Calu3 (cell line): Measurements from ENCODE around the gene UBE2C. TPM values are rescaled to one million over a fixed set of nuclear protein-coding genes. Genes with fewer than 3 reads are reported as not detected.
A peak's percentile ranks its signal among the peaks of the same experiment; 100 is the strongest.

Experiments
- BruUV-seq: library from RNA; stranded (reverse); fragments of 400-500 nt; replicated peaks from 2 replicates; lab custom pipeline; 2021; lab: Mats Ljungman, UMichigan
- CTCF ChIA-PET: fragments of 300-600 bp; sonication (Branson Sonifier 250); formaldehyde crosslinking; loops from one replicate; lab custom pipeline; 2022; ENCODE audit warnings: antibody characterized with exemption; lab: Charles Lee
- DNase-seq: peaks from one replicate; pipeline ENCODE4 v3.0.0; 2022
- H3K27ac Mint-ChIP-seq: one replicate; pipeline ENCODE4 v1.8.0; 2022; ENCODE audit warnings: mixed read lengths; ENCODE audit not compliant: unreplicated experiment
- H3K27me3 Mint-ChIP-seq: one replicate; pipeline ENCODE4 v1.8.0; 2022; ENCODE audit warnings: mixed read lengths; ENCODE audit not compliant: unreplicated experiment
- H3K36me3 Mint-ChIP-seq: one replicate; pipeline ENCODE4 v1.8.0; 2022; ENCODE audit warnings: mild to moderate bottlenecking, moderate library complexity, mixed read lengths; ENCODE audit not compliant: insufficient read depth, unreplicated experiment
- H3K4me1 Mint-ChIP-seq: one replicate; pipeline ENCODE4 v1.8.0; 2022; ENCODE audit warnings: mild to moderate bottlenecking, low read depth, mixed read lengths; ENCODE audit not compliant: unreplicated experiment
- H3K4me3 Mint-ChIP-seq: one replicate; pipeline ENCODE4 v1.8.0; 2022; ENCODE audit warnings: mild to moderate bottlenecking, low read depth, moderate library complexity, mixed read lengths; ENCODE audit not compliant: unreplicated experiment
- H3K9me3 Mint-ChIP-seq: one replicate; pipeline ENCODE4 v1.8.0; 2022; ENCODE audit warnings: low read depth, mixed read lengths; ENCODE audit not compliant: unreplicated experiment
- intact Hi-C: fragments of 100-400 bp; cut with micrococcal nuclease; formaldehyde crosslinking; loops from one replicate; pipeline ENCODE4 v1.10.0; 2022; ENCODE audit not compliant: unreplicated experiment
- total RNA-seq: library from RNA; stranded (reverse); gene quantifications from 2 replicates; pipeline ENCODE4 v1.2.3, GENCODE V29; 2022
- TF ChIP-seq, protein P1 (sequence below): fragments of 200-600 bp; IDR thresholded peaks from one replicate; pipeline ENCODE4 v1.8.0; 2022; ENCODE audit warnings: antibody characterized with exemption; ENCODE audit not compliant: unreplicated experiment

The UBE2C gene
- total RNA-seq, 1 experiment from 2014 or later: 210 TPM

DNA sequence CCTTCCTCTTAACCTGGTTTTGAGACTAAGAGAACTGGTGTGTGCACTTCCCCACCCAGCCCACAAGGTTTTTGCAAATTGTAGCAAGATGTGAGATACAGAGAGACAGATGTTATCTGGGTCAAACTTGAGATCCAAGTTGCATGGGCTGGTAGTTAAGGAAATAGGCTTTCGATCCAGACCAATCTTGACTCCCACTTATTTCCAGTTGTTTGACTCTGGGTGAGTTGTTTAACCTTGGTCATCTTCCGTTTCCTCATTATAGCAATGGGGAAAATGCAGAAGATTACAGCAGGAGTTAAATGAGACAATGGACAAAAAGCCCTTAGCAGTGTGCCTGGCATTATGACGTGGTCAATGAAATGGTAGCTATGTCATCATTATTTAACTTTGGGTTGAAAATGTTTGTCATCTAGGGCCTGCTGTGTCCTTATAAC, 22.9 kb downstream of the UBE2C start:
- Mint-ChIP-seq H3K36me3 (peaks cover 31% of the 10 kb centered on the region), H3K9me3 (no peaks in the 10 kb centered on the region), H3K4me1 (peaks cover 8% of the 10 kb centered on the region), H3K4me3 (no peak overlapping the region), H3K27ac (no peak overlapping the region), H3K27me3 (no peaks in the 10 kb centered on the region)
- TSS peak; percentile 49 for BruUV-seq
- TF ChIP-seq, protein P1, sequence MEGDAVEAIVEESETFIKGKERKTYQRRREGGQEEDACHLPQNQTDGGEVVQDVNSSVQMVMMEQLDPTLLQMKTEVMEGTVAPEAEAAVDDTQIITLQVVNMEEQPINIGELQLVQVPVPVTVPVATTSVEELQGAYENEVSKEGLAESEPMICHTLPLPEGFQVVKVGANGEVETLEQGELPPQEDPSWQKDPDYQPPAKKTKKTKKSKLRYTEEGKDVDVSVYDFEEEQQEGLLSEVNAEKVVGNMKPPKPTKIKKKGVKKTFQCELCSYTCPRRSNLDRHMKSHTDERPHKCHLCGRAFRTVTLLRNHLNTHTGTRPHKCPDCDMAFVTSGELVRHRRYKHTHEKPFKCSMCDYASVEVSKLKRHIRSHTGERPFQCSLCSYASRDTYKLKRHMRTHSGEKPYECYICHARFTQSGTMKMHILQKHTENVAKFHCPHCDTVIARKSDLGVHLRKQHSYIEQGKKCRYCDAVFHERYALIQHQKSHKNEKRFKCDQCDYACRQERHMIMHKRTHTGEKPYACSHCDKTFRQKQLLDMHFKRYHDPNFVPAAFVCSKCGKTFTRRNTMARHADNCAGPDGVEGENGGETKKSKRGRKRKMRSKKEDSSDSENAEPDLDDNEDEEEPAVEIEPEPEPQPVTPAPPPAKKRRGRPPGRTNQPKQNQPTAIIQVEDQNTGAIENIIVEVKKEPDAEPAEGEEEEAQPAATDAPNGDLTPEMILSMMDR: no peak
- intact Hi-C loops: no loop called here
- no peak for DNase-seq
- CTCF ChIA-PET: interaction anchor here (1.2 kb wide), 1 partner anchor 87 kb away, joined by 3 read pairs; no protein-coding TSS in a partner anchor

GRCh38 chr20:45835825-45836224, 23.4 kb downstream of the UBE2C start:
- CTCF ChIA-PET: no interaction called here
- no peaks in the 10 kb centered on the region for H3K9me3 Mint-ChIP-seq
- DNase-seq: no peak

GRCh38 chr20:45836841-45837240, 24.4 kb downstream of the UBE2C start:
- no peaks in the 10 kb centered on the region for H3K9me3 Mint-ChIP-seq
- H3K27ac Mint-ChIP-seq: no peak overlapping the region
- no peak for DNase-seq
- H3K4me3 Mint-ChIP-seq: no peak overlapping the region
- CTCF ChIA-PET: no interaction called here
- H3K4me1 Mint-ChIP-seq: peaks cover 8% of the 10 kb centered on the region
- H3K27me3 Mint-ChIP-seq: no peaks in the 10 kb centered on the region
- BruUV-seq: no TSS peak
- TF ChIP-seq, protein P1: no peak
- intact Hi-C loops: no loop called here
- peaks cover 41% of the 10 kb centered on the region for H3K36me3 Mint-ChIP-seq

More at GRCh38 chr20:45835825-45836224, 23.4 kb downstream of the UBE2C start:
- Mint-ChIP-seq H3K4me1 (peaks cover 8% of the 10 kb centered on the region), H3K36me3 (peaks cover 33% of the 10 kb centered on the region), H3K27ac (no peak overlapping the region), H3K4me3 (no peak overlapping the region), H3K27me3 (no peaks in the 10 kb centered on the region)
- TF ChIP-seq, protein P1: no peak
- no TSS peak for BruUV-seq
- intact Hi-C loops: no loop called here

- H3K36me3 Mint-ChIP-seq: peaks cover 38% of the 10 kb centered on the region
Measured at GRCh38 chr20:45840700-45841198, 28.3 kb downstream of the UBE2C start.

More at GRCh38 chr20:45840700-45841198, 28.3 kb downstream of the UBE2C start:
- no peak for DNase-seq
- BruUV-seq: no TSS peak
- no peaks in the 10 kb centered on the region for H3K9me3 Mint-ChIP-seq
- no peak overlapping the region for H3K4me3 Mint-ChIP-seq
- H3K27ac Mint-ChIP-seq: no peak overlapping the region
- CTCF ChIA-PET: interaction anchor here (1.1 to 1.7 kb wide), 3 partner anchors 16 to 94 kb away, joined by 3 to 4 read pairs (median 3); partner anchors contain the start of gene PCIF1
- no peaks in the 10 kb centered on the region for H3K27me3 Mint-ChIP-seq
- intact Hi-C loops: no loop called here
- H3K4me1 Mint-ChIP-seq: no peaks in the 10 kb centered on the region
- TF ChIP-seq, protein P1: no peak
